Adipocyte (in vitro differentiated cells): Measurements from ENCODE around the gene CPEB3.
A peak's percentile ranks its signal among the peaks of the same experiment; 100 is the strongest.
"Not testable (repeated sequence)": the region's sequence is repeated elsewhere in the genome, so short reads cannot be mapped to it uniquely, and the experiment has no call there.

Experiments
- DNase-seq: peaks from one replicate; pipeline ENCODE4 v3.0.0-alpha.2; 2015; ENCODE audit warnings: low read depth
- H3K27me3 ChIP-seq: replicated peaks from 2 replicates; pipeline ENCODE4 v1.7.0; 2013; ENCODE audit warnings: mild to moderate bottlenecking, low read length, moderate library complexity; ENCODE audit not compliant: control insufficient read depth, insufficient read depth
- H3K36me3 ChIP-seq: 2 replicates; pipeline ENCODE4 v1.7.0; 2013; ENCODE audit warnings: low read length, mild to moderate bottlenecking, moderate library complexity; ENCODE audit not compliant: control insufficient read depth, insufficient read depth, severe bottlenecking
- H3K4me1 ChIP-seq: 2 replicates; pipeline ENCODE4 v1.7.0; 2013; ENCODE audit warnings: mild to moderate bottlenecking, low read length, moderate library complexity; ENCODE audit not compliant: control insufficient read depth, insufficient read depth
- H3K4me3 ChIP-seq: 2 replicates; pipeline ENCODE4 v1.7.0; 2013; ENCODE audit warnings: mild to moderate bottlenecking, low read length, moderate library complexity
- H3K9ac ChIP-seq: 2 replicates; pipeline ENCODE4 v1.7.0; 2013; ENCODE audit warnings: mild to moderate bottlenecking, low read length, moderate library complexity
- H3K9me3 ChIP-seq: 2 replicates; pipeline ENCODE4 v1.7.0; 2013; ENCODE audit warnings: mild to moderate bottlenecking, low read length, moderate library complexity; ENCODE audit not compliant: control insufficient read depth

CPEB3 gene

DNA sequence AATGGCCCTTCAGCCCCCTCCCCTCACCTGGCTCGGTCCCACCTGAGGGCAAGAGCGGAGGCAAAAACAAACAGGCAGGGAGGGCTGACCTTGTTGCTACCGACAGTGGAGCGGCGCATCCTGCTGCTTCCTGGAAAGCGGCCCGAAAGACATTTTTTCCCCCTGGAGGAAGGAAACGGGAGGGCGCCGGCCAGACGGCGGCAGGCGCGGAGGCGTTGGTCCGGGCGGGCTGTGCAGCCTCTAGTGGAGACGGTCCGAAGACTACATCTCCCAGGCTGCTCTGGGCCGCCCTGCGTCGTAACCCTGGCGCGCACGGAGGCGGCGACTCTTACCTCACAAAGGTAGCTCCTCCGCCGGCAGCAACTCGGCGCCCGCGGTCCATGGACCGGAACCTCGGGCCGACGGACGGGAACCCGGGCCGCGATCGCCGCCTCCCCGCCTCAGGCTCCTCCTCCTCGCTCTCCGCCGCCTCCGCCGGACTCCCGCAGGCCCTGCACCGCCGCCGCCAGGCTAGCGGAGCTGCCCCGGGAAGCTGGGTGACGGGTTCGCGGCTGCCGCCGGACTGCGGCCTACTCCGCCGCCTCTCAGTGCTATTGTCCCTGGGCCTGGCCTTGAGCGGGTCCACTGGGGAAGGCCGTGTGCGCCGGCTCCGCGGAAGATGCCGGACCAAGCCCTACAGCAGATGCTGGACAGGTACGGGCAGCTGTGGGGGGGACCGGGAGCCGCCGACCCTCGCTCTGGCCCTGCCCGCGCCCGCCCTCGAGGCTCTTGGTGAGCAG is at the start of gene CPEB3, which contains the start of gene MARCHF5:
TSS of gene CPEB3 (minus strand) at position 242 of the 779 bp plus-strand sequence. CDS start 50,728 bp downstream, outside the sequence.
TSS of gene MARCHF5 (plus strand) at position 331 of the 779 bp plus-strand sequence. CDS start at position 659, 328 bp downstream.
- peak within 1 kb of the TSS; percentile 97 for H3K4me3 ChIP-seq
- peaks cover 13% of the 10 kb centered on the region for H3K4me1 ChIP-seq
- H3K27me3 ChIP-seq: no peaks in the 10 kb centered on the region
- DNase-seq: peak; percentile 97
- H3K36me3 ChIP-seq: peaks cover 15% of the 10 kb centered on the region
- H3K9me3 ChIP-seq: no peaks in the 10 kb centered on the region
- peak within 1 kb of the TSS; percentile 99 for H3K9ac ChIP-seq

DNA sequence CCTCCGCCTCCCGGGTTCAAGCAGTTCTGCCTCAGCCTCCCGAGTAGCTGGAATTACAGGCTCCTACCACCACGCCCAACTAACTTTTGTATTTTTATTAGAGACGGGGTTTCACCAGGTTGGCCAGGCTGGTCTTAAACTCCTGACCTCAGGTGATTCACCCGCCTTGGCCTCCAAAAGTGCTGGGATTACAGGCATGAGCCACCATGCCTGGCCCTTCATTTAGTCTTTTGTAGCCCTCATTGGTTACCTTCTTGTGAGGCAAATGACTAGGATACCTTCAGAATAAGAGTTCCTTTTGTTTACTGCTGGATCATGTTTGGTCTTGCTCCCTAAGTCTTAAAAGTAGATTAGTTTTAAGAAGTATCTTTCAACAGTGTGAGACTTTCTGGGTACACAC is 39.0 kb upstream of the CPEB3 start:
- not testable (repeated sequence) for DNase-seq, H3K36me3 ChIP-seq, H3K4me3 ChIP-seq, H3K27me3 ChIP-seq, H3K9me3 ChIP-seq, H3K9ac ChIP-seq
- H3K4me1 ChIP-seq: peaks cover 11% of the 10 kb centered on the region

GRCh38 chr10:92328993-92329392 is 38.1 kb upstream of the CPEB3 start:
- DNase-seq: no peak

DNA sequence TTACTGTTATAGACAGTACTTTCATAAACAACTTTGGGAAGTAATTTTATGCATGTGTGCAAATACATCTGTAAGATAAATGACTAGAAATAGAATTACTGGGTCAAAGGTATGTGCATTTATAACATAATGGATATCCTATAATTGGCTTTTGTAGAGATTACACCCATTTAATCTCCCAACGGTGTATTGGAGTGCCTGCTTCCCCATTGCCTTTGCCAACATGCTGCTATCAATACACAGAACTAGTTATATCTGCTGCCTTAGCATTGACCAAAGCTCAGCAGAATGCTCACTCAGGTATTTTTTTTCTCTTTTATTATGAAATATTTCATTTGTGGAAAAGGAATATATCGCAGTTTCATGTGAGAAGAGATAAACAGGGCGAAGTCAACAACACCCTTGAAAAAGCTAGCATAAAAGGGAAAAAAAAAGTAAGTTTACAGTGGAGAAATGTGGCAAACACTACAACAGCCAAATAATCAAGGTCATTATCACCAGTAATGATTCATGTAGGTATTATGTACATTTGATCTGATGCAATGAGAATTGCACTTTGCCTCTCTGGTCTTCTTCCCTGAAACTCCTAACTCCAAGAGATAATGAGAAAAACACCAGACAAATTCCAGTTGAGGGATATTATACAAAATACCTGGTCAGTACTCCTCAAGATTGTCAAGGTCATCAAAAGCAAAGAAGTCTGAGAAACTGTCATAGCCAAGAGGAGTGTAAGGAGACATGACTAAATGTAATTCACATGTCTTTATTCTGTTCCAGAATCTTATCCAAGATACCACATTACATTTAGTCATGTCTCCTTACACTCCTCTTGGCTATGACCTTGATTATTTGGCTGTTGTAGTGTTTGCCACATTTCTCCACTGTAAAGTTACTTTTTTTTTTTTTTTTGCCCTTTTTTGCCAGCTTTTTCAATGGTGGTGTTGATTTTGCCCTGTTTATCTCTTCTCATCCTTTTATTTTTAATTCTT is 36.9 kb upstream of the CPEB3 start:
- H3K9ac ChIP-seq: no peak overlapping the region
- no peak overlapping the region for H3K4me3 ChIP-seq
- H3K36me3 ChIP-seq: peaks cover 10% of the 10 kb centered on the region
- peaks cover 11% of the 10 kb centered on the region for H3K4me1 ChIP-seq
- no peak for DNase-seq
- H3K27me3 ChIP-seq: no peaks in the 10 kb centered on the region
- H3K9me3 ChIP-seq: no peaks in the 10 kb centered on the region

More at GRCh38 chr10:92328993-92329392, 38.1 kb upstream of the CPEB3 start:
- Histone ChIP-seq H3K9ac (no peak overlapping the region), H3K4me1 (peaks cover 11% of the 10 kb centered on the region), H3K9me3 (no peaks in the 10 kb centered on the region), H3K36me3 (peaks cover 5% of the 10 kb centered on the region), H3K4me3 (no peak overlapping the region), H3K27me3 (no peaks in the 10 kb centered on the region)

GRCh38 chr10:92323079-92323478 is 32.2 kb upstream of the CPEB3 start:
- Histone ChIP-seq H3K36me3 (peaks cover 16% of the 10 kb centered on the region), H3K27me3 (no peaks in the 10 kb centered on the region), H3K4me3 (no peak overlapping the region), H3K4me1 (peaks cover 8% of the 10 kb centered on the region), H3K9ac (no peak overlapping the region), H3K9me3 (no peaks in the 10 kb centered on the region)
- no peak for DNase-seq

GRCh38 chr10:92316610-92317009 is 25.7 kb upstream of the CPEB3 start:
- Histone ChIP-seq H3K9ac (no peak overlapping the region), H3K4me3 (no peak overlapping the region), H3K4me1 (no peaks in the 10 kb centered on the region), H3K36me3 (peaks cover 21% of the 10 kb centered on the region), H3K9me3 (no peaks in the 10 kb centered on the region), H3K27me3 (no peaks in the 10 kb centered on the region)
- no peak for DNase-seq

DNA sequence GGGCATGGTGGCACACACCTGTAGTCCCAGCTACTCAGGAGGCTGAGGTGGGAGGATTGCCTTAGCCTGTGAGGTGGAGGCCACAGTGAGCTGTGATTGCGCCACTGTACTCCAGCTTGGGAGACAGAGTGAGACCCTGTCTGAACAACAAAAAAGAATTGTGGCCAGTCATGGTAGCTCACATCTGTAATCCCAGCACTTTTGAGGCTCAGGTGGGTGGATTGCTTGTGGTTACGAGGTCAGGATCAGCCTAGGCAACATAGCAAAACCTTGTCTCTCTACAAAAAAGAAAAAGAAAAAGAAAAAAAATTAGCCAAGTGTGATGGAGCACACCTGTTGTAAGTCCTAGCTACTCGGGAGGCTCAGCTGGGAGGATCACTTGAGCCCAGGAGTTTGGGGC is 22.9 kb upstream of the CPEB3 start:
- Histone ChIP-seq H3K4me3 (no peak overlapping the region), H3K27me3 (no peaks in the 10 kb centered on the region), H3K9ac (no peak overlapping the region), H3K9me3 (no peaks in the 10 kb centered on the region), H3K4me1 (no peaks in the 10 kb centered on the region), H3K36me3 (peaks cover 26% of the 10 kb centered on the region)
- DNase-seq: no peak

- no peaks in the 10 kb centered on the region for H3K4me1 ChIP-seq
- H3K4me3 ChIP-seq: no peak overlapping the region
- H3K36me3 ChIP-seq: peaks cover 23% of the 10 kb centered on the region
- H3K9me3 ChIP-seq: no peaks in the 10 kb centered on the region
- H3K27me3 ChIP-seq: no peaks in the 10 kb centered on the region
- no peak overlapping the region for H3K9ac ChIP-seq
- no peak for DNase-seq
Observed at GRCh38 chr10:92309272-92309671, 18.4 kb upstream of the CPEB3 start.

- H3K4me3 ChIP-seq: no peak overlapping the region
- no peaks in the 10 kb centered on the region for H3K9me3 ChIP-seq
- no peak for DNase-seq
- H3K4me1 ChIP-seq: no peaks in the 10 kb centered on the region
- H3K9ac ChIP-seq: no peak overlapping the region
- H3K27me3 ChIP-seq: no peaks in the 10 kb centered on the region
- H3K36me3 ChIP-seq: no peaks in the 10 kb centered on the region
Observed at GRCh38 chr10:92305133-92306072, 14.5 kb upstream of the CPEB3 start.

- Histone ChIP-seq H3K36me3 (peaks cover 3% of the 10 kb centered on the region), H3K27me3 (no peaks in the 10 kb centered on the region), H3K9ac (no peak overlapping the region), H3K4me3 (no peak overlapping the region), H3K9me3 (no peaks in the 10 kb centered on the region), H3K4me1 (no peaks in the 10 kb centered on the region)
- DNase-seq: no peak
Observed at GRCh38 chr10:92304061-92304460, 13.2 kb upstream of the CPEB3 start.
